ENCODE measurements around the gene ELMOD1.

GRCh38 chr11:107592231-107592590 lies 1.3 kb downstream of the ELMOD1 start:
- no peak for TF ChIP-seq CTCF (conservative IDR thresholded peaks at IDR 0.05; ENCODE audit: low read depth, low read length)
- no peak for TF ChIP-seq RAD21 (IDR thresholded peaks at IDR 0.05; ENCODE audit: low read length)
- TF ChIP-seq FOS (IDR thresholded peaks at IDR 0.05; ENCODE audit: low read depth, low read length) = no peak
- no peak for TF ChIP-seq POLR2A (IDR thresholded peaks at IDR 0.05; ENCODE audit: low read depth, low read length)
